ENCODE results near the gene VASN.
"Not testable (repeated sequence)": the region's sequence is repeated elsewhere in the genome, so short reads cannot be mapped to it uniquely, and the experiment has no call there.

Gene VASN

DNA sequence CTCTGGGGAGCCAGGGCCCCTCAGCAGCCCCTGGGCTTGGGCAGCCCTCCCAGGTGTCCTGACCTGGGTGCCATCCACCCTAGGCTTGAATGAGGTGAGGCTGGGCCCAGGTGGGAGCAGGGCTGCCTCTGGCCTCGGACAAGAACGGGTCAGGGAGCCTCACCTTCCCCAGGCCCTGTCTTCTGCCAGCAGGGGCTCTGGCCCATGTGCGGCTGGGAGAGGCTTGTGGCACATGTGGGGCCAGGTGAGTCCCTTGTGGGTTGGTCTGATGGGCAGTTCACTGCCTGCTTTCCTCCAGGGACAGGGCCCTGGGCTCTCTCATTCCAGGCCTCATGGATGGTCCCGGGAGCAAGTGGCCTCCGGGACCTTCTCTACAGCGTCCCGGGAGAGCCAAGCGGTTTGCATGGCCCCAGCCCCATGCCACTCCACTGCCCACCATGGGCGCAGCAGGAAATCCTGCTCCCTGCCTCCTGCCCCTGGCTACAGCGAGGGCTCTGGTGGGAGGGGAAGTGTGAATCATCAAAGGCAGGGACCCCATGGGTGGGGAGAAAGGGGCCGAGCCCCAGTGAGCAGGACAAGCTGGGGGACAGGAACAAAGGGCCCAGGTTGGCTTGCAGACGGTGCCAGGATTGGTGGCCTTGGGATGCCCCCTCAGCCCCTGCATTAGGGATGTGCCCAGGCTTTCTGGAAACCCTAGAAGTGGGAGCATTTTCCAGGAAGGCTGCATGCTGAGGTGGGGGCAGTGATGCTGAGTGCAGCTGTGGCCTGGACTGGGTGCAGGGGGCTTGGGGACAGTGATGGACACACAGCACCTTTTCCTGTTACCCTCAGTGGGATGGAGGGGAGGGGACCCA lies 12.2 kb downstream of the VASN start:
- in situ Hi-C loops (cut with MboI; ENCODE audit: low sequenced_read_pairs): no loop called here

- in situ Hi-C loops (cut with MboI; ENCODE audit: low sequenced_read_pairs): no loop called here
These were observed 12.9 kb downstream of the VASN start for GRCh38 chr16:4384509-4384942.

DNA sequence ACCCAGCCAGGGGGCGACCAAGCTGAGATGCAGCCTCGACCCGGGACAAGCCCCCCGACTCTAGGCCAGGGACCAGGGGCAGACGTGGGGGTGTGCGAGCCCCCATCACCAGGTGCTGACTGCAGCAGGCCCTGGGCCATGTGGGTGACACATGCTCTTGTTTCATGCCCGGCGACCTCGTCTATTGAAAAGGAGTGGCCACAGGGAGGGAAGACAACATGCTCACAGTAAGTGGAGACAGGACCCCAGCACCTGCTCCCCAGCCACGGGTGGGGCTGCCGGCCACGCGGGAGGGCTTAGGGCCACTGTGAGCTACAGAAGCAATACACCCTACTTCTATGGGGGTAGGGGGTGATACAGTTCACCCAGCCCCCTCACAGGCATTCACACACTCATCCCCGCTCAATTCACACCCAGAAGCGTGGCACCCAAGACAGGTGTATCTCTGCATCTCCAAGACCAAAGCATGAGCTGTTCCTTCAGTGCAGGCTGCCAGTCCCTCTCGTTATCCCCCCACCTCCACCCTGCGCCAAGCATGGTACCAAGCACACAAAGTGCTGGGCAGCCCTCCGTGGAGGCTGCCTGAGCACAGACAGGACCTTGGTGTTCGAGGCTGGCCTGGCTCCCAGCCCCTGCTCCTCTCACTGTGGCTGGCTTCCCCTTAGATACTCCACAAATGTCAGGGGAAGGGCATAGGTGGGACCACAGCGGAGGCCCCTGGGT lies 13.6 kb downstream of the VASN start:
- in situ Hi-C loops (cut with MboI; ENCODE audit: low sequenced_read_pairs): no loop called here

DNA sequence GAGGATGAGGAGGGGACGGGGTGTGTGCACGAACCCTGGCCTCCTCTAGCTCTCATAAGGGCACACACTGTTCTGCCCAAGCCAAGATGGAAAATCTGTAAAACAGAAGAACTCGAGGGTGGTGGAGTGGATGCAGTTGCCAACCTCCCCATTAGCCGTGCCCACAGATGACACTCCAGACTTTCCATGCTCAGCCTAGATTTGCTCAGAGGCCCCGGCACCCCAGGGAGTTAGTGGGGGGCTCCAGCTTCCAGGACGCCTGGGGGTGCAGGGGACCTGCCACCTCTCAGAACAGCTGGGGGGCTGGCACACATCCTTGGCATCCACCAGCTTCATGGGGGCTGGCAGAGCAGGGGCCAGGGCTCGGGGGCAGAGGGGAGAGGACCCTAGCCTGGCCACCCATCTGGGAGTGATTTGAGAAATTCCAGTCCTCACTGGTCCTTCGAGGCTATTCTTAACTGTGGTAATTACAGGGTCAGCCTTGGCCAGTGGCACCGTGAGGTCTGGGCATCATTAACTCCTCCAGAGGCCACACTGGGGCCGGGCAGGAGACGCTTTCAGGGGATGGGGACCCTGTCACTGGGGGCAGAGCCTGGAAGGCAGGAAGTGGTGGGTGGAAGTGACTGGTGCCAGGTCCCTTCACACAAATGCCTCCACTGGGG lies 14.3 kb downstream of the VASN start:
- in situ Hi-C loops (cut with MboI; ENCODE audit: low sequenced_read_pairs): no loop called here

DNA sequence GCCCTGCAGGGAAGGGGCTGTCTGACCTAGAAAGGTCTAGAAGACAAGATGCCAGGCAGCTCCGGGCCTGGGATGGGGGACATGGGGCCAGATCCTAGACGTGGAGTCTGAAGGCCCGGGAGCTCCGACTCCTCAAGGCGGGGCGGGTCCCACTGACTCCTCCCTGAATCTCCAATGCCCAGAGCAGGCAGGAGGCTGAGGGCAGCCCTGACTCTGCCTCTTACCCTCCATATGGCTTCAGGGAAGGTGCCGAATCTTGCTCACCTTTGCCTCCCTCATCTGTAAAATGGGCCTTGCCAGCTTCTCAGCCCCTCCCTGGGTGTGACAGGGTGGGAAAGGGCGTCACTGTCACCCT lies 14.8 kb downstream of the VASN start:
- in situ Hi-C loops (cut with MboI; ENCODE audit: low sequenced_read_pairs): no loop called here

DNA sequence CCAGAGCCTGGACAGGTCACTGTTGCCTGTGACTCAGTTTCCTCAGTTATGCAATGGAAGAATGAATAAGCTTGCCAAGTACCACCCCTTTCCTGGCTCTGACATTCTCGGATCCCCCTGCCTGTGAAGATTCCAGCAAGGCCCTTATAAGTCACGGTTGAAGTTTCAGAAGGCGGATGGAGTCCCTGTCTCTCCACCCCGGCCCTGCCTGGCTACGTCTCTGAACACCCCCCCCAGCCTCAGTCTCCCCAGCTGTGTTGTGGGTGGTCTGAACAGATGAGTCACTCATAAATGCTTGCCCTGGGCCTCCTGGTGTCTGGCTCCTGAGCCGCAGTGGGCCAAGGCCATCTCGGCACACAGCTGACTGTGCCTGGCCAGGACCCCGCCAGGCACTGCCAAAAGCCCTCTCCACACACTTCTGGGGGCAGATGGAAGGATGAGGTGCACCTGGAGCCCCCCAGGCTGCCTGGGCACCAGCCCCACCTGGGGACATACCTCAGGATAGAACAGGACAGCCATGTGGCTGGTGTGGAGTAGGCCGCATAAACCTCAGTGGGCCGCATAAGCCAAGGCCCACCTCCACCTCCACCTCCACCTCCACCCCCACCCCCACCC lies 15.4 kb downstream of the VASN start:
- in situ Hi-C loops (cut with MboI; ENCODE audit: low sequenced_read_pairs): no loop called here

- in situ Hi-C loops (cut with MboI; ENCODE audit: low sequenced_read_pairs): no loop called here
These were observed 16.1 kb downstream of the VASN start for GRCh38 chr16:4387781-4388180.

- in situ Hi-C loops (cut with MboI; ENCODE audit: low sequenced_read_pairs): no loop called here
These were observed 16.8 kb downstream of the VASN start for GRCh38 chr16:4388271-4389021.

- in situ Hi-C loops (cut with MboI; ENCODE audit: low sequenced_read_pairs): no loop called here
These were observed 17.7 kb downstream of the VASN start for GRCh38 chr16:4389051-4389955.

GRCh38 chr16:4390266-4391260 lies 18.9 kb downstream of the VASN start:
- in situ Hi-C loops (cut with MboI; ENCODE audit: low sequenced_read_pairs): no loop called here

GRCh38 chr16:4391631-4392381 lies 20.2 kb downstream of the VASN start:
- in situ Hi-C loops (cut with MboI; ENCODE audit: low sequenced_read_pairs): no loop called here

- in situ Hi-C loops (cut with MboI; ENCODE audit: low sequenced_read_pairs): no loop called here
These were observed 21.0 kb downstream of the VASN start for GRCh38 chr16:4392382-4393239.

GRCh38 chr16:4393240-4393600 lies 21.6 kb downstream of the VASN start:
- in situ Hi-C loops (cut with MboI; ENCODE audit: low sequenced_read_pairs): no loop called here

DNA sequence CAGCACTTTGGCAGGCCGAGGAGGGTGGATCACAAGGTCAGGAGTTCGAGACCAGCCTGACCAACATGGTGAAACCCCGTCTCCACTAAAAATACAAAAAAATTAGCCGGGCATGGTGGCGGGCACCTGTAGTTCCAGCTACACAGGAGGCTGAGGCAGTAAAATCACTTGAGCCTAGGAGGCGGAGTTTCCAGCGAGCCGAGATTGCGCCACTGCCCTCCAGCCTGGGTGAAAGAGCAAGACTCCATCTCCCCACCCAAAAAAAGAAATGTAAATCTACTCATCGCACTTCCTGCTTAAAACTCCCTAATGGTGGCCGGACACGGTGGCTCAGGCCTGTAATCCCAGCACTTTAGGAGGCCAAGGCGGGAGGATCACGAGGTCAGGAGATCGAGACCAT lies 22.2 kb downstream of the VASN start:
- in situ Hi-C loops (cut with MboI; ENCODE audit: low sequenced_read_pairs): not testable (repeated sequence)

DNA sequence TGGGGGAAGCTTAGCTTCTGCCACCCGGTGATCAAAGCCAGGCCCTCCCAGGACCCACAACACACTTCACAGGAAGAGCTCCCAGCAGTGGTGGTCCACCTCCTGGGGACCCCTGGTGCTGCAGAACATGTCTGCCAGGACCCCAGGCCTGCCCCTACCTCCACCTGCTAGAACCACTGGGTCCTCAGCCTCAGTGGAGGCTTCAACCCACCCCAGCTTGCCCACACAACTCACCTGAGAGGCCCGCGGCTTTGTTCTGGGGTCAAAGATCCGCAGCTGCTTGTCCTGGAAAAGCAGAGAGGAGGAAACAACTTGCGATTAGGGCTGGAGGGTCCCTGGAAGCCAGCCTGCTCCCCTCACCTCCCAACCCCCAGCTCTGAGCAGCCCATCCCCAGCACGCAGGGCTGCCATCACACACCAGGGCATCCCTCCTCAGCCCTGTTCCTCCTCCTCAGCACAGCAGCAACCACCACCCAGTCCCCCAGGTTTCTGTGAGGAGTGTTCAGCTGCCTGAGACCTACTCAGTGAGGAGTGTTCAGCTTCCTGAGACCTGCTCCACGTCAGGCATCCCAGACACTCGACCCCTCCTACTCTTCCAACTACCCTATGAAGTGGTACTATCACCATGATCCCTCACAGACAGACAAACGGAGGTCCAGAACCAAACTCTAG lies 23.5 kb downstream of the VASN start:
- in situ Hi-C loops (cut with MboI; ENCODE audit: low sequenced_read_pairs): no loop called here

GRCh38 chr16:4399001-4399730 lies 27.5 kb downstream of the VASN start:
- in situ Hi-C loops (cut with MboI; ENCODE audit: low sequenced_read_pairs): no loop called here
